Endothelial cell of umbilical vein (primary cell): ENCODE measurements around the gene PTPRT. TPM values are rescaled to one million over a fixed set of nuclear protein-coding genes. Genes with fewer than 3 reads are reported as not detected.

Experiments
- BruUV-seq: library from RNA; stranded (reverse); fragments of 400-500 nt; replicated peaks from 2 replicates; lab custom pipeline; 2021; lab: Mats Ljungman, UMichigan
- CTCF ChIA-PET: fragments of 300-600, 350-600 bp; sonication (Branson Sonifier 250); formaldehyde crosslinking; loops from one replicate; lab custom pipeline; 2021; ENCODE audit warnings: antibody characterized with exemption, inconsistent platforms; lab: Charles Lee
- POLR2A ChIA-PET: fragments of 300-600, 350-600 bp; sonication (Branson Sonifier 250); formaldehyde crosslinking; loops from one replicate; lab custom pipeline; 2021; ENCODE audit warnings: antibody characterized with exemption, inconsistent platforms; lab: Charles Lee
- DNase-seq: peaks from one replicate; pipeline ENCODE4 v3.0.0-alpha.2; 2011; ENCODE audit warnings: low read depth, low spot score
- FAIRE-seq: peaks from 2 replicates; lab custom pipeline; 2011; peaks lifted over from hg19 to GRCh38; lab: Jason Lieb, UNC
- H2AFZ ChIP-seq: 2 replicates; pipeline ENCODE4 v1.6.0; 2012; ENCODE audit warnings: low read depth, low read length, control low read depth, inconsistent platforms
- H3K27ac ChIP-seq: 2 replicates; pipeline ENCODE4 v1.5.1; 2011; ENCODE audit warnings: low read depth, mild to moderate bottlenecking, control low read depth, low read length, moderate library complexity; ENCODE audit not compliant: insufficient read depth
- H3K27me3 ChIP-seq, 2 experiments: 2 replicates each; pipeline versions ENCODE4 v1.6.0 to v1.6.1; 2011; ENCODE audit warnings: low read length in 2 of 2, mixed read lengths in 1 of 2; ENCODE audit not compliant: control insufficient read depth in 2 of 2, insufficient read depth in 2 of 2
- H3K36me3 ChIP-seq, 2 experiments: 2 replicates in 1 of 2; 3 replicates in 1 of 2; pipeline ENCODE4 v1.5.1; 2011; ENCODE audit warnings: low read length in 2 of 2, mild to moderate bottlenecking in 1 of 2, moderate library complexity in 1 of 2; ENCODE audit not compliant: control insufficient read depth in 2 of 2, insufficient read depth in 2 of 2; ENCODE audit errors: extremely low read depth in 1 of 2
- H3K4me1 ChIP-seq: 3 replicates; pipeline ENCODE4 v1.5.1; 2011; ENCODE audit warnings: mild to moderate bottlenecking, low read length; ENCODE audit not compliant: control insufficient read depth, insufficient read depth; ENCODE audit errors: extremely low read depth
- H3K4me2 ChIP-seq: 2 replicates; pipeline ENCODE4 v1.6.1; 2011; ENCODE audit warnings: low read length, control low read depth, mixed read lengths; ENCODE audit not compliant: insufficient read depth
- H3K4me3 ChIP-seq, 3 experiments: fragments of 200-600 bp in 1 of 3; sonication (generic), shearing (Covaris generic) in 1 of 3; replicated peaks in 1 of 3; 2 replicates each; pipeline ENCODE4 v1.5.1; 2011 to 2016; ENCODE audit warnings: control low read depth in 3 of 3, low read length in 3 of 3, mild to moderate bottlenecking in 2 of 3, inconsistent platforms in 1 of 3, low read depth in 1 of 3, moderate library complexity in 1 of 3; ENCODE audit not compliant: insufficient read depth in 1 of 3
- H3K79me2 ChIP-seq: 2 replicates; pipeline ENCODE4 v1.6.0; 2012; ENCODE audit warnings: low read length, inconsistent platforms; ENCODE audit not compliant: control insufficient read depth, insufficient read depth
- H3K9ac ChIP-seq: replicated peaks from 2 replicates; pipeline ENCODE3; 2011; ENCODE audit warnings: low read length, control low read depth; ENCODE audit not compliant: insufficient read depth; ENCODE audit errors: extremely low read depth
- H3K9me1 ChIP-seq: replicated peaks from 3 replicates; pipeline ENCODE4 v1.6.0; 2011; ENCODE audit warnings: mild to moderate bottlenecking, low read length; ENCODE audit not compliant: control insufficient read depth, insufficient read depth; ENCODE audit errors: extremely low read depth
- H3K9me3 ChIP-seq: replicated peaks from 2 replicates; pipeline ENCODE4 v1.5.1; 2012; ENCODE audit warnings: low read length, inconsistent platforms; ENCODE audit not compliant: control insufficient read depth, insufficient read depth
- H4K20me1 ChIP-seq: replicated peaks from 2 replicates; pipeline ENCODE3; 2011; ENCODE audit warnings: mild to moderate bottlenecking, low read length; ENCODE audit not compliant: control insufficient read depth, insufficient read depth; ENCODE audit errors: extremely low read depth
- EZH2 ChIP-seq: IDR thresholded peaks from 2 replicates; pipeline ENCODE4 v1.6.1; 2012; ENCODE audit warnings: borderline replicate concordance, low read depth, mild to moderate bottlenecking, moderate library complexity, low read length, inconsistent platforms; ENCODE audit not compliant: severe bottlenecking
- FOS ChIP-seq: IDR thresholded peaks from 2 replicates; pipeline ENCODE4 v1.6.1; 2011; ENCODE audit warnings: mild to moderate bottlenecking, low read length, moderate library complexity, borderline replicate concordance; ENCODE audit not compliant: insufficient read depth
- GATA2 ChIP-seq: IDR thresholded peaks from 2 replicates; pipeline ENCODE4 v1.7.0; 2011; ENCODE audit warnings: low read depth, mild to moderate bottlenecking, moderate library complexity, mixed read lengths, low read length; ENCODE audit not compliant: insufficient read length, insufficient read depth
- JUN ChIP-seq: IDR thresholded peaks from 2 replicates; pipeline ENCODE4 v1.6.1; 2011; ENCODE audit warnings: borderline replicate concordance, low read depth; ENCODE audit not compliant: insufficient read length, insufficient read depth
- MYC ChIP-seq: IDR thresholded peaks from one replicate; pipeline ENCODE4 v1.6.1; 2011; ENCODE audit warnings: mild to moderate bottlenecking, low read depth, low read length
- POLR2A ChIP-seq: IDR thresholded peaks from 2 replicates; pipeline ENCODE4 v1.6.1; 2012; ENCODE audit warnings: low read depth, mild to moderate bottlenecking, control low read depth, low read length
- POLR2AphosphoS5 ChIP-seq: IDR thresholded peaks from 2 replicates; pipeline ENCODE4 v1.6.1; 2012; ENCODE audit warnings: low read depth, mild to moderate bottlenecking, control low read depth, low read length, moderate library complexity; ENCODE audit not compliant: insufficient read depth
- dilution Hi-C: fragments of 300-500 bp; cut with MboI; formaldehyde crosslinking; loops from one replicate; pipeline ENCODE4 v1.15.0; 2019; ENCODE audit warnings: low sequenced_read_pairs; ENCODE audit not compliant: extremely low pct_ligation_motif_present
- intact Hi-C: fragments of 100-400 bp; cut with micrococcal nuclease; formaldehyde crosslinking; loops from one replicate; pipeline ENCODE4 v1.10.0; 2022
- polyA plus RNA-seq, 4 experiments: library from polyadenylated mRNA; depleted of rRNA in 3 of 4; stranded (reverse) in 3 of 4; unstranded in 1 of 4; fragments of >200 nt; gene quantifications; 2 replicates each; pipeline versions ENCODE4 v1.2.1 to v1.2.3, GENCODE V29; 2011 to 2012; ENCODE audit warnings: missing spikeins in 1 of 4
- total RNA-seq: library from RNA; stranded (reverse); gene quantifications from 2 replicates; pipeline ENCODE4 v1.2.3, GENCODE V29; 2021
- TF ChIP-seq, protein P1 (sequence below): IDR thresholded peaks from 2 replicates; pipeline ENCODE4 v1.6.1; 2011; ENCODE audit not compliant: insufficient read depth, insufficient read length
- TF ChIP-seq, protein P2 (sequence below), 2 donors: IDR thresholded peaks; 1 replicate in 1 of 2; 2 replicates in 1 of 2; pipeline ENCODE4 v1.5.1; 2011; ENCODE audit warnings: low read length in 2 of 2, mild to moderate bottlenecking in 2 of 2, moderate library complexity in 2 of 2, control low read depth in 1 of 2, inconsistent platforms in 1 of 2, low read depth in 1 of 2; ENCODE audit not compliant: insufficient read depth in 1 of 2; ENCODE audit errors: extremely low read depth in 1 of 2

The PTPRT gene
- total and polyA plus RNA-seq, 2 donors (not counting 3 experiments of a cell fraction or from before 2014, with no cell fraction given): not detected

DNA sequence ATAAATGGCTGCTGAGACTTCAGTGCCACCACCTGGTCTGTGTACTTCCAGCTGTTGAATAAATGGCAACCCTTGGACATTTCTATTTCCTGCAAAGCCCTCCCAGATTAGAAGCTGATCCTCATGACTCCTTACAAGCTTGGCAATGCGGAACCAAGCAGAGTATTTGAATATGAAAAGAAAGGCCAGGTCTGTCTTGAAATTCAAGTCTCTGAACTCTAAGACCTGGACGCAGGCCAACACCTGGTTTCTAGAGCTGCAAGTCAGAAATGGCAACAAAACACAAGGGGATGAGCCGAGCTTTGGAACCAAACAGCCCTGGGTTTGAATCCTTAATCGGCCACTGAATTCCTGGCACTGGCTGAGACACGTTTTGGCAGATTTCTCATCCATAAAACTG is 353.4 kb downstream of the PTPRT start:
- POLR2A ChIA-PET: no interaction called here
- Histone ChIP-seq H2AFZ (no peak overlapping the region), H3K36me3 (no peaks in the 10 kb centered on the region), H3K27me3 (no peaks in the 10 kb centered on the region), H3K4me3 (no peak overlapping the region), H4K20me1 (no peaks in the 10 kb centered on the region), H3K9ac (no peak overlapping the region), H3K9me3 (peaks cover 6% of the 10 kb centered on the region), H3K4me2 (no peak overlapping the region), H3K79me2 (no peaks in the 10 kb centered on the region), H3K4me1 (no peaks in the 10 kb centered on the region), H3K27ac (no peak overlapping the region), H3K9me1 (no peaks in the 10 kb centered on the region)
- intact Hi-C loops (no loop called here), dilution Hi-C loops (no loop called here)
- FAIRE-seq (no peak), DNase-seq (no peak)
- BruUV-seq: no TSS peak
- CTCF ChIA-PET: no interaction called here
- TF ChIP-seq, protein P1, sequence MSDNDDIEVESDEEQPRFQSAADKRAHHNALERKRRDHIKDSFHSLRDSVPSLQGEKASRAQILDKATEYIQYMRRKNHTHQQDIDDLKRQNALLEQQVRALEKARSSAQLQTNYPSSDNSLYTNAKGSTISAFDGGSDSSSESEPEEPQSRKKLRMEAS: no peak
- TF ChIP-seq, protein P2, sequence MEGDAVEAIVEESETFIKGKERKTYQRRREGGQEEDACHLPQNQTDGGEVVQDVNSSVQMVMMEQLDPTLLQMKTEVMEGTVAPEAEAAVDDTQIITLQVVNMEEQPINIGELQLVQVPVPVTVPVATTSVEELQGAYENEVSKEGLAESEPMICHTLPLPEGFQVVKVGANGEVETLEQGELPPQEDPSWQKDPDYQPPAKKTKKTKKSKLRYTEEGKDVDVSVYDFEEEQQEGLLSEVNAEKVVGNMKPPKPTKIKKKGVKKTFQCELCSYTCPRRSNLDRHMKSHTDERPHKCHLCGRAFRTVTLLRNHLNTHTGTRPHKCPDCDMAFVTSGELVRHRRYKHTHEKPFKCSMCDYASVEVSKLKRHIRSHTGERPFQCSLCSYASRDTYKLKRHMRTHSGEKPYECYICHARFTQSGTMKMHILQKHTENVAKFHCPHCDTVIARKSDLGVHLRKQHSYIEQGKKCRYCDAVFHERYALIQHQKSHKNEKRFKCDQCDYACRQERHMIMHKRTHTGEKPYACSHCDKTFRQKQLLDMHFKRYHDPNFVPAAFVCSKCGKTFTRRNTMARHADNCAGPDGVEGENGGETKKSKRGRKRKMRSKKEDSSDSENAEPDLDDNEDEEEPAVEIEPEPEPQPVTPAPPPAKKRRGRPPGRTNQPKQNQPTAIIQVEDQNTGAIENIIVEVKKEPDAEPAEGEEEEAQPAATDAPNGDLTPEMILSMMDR (IDR thresholded peaks at IDR 0.05; ENCODE audit: extremely low read depth in 1 of 2, insufficient read depth in 1 of 2, low read depth in 1 of 2, low read length in 2 of 2): no peak
- no peak for TF ChIP-seq EZH2
- TF ChIP-seq POLR2AphosphoS5: no peak
- no peak for TF ChIP-seq JUN
- no peak for TF ChIP-seq MYC
- no peak for TF ChIP-seq FOS
- TF ChIP-seq GATA2: no peak
- no peak for TF ChIP-seq POLR2A
